ENCODE measurements around the gene THSD1.

GRCh38 chr13:52371736-52372247 lies 34.2 kb downstream of the THSD1 start:
- TF ChIP-seq CTCF (IDR thresholded peaks at IDR 0.05; ENCODE audit: low read depth, low read length) (no peak), POLR2A (IDR thresholded peaks at IDR 0.05; ENCODE audit: extremely low read depth, insufficient read length) (no peak)
